HFF-Myc (cell line): ENCODE results near the gene SLC25A10.

Experiments used
- DNase-seq: peaks from one replicate; pipeline ENCODE4 v3.0.0-alpha.2; 2011; ENCODE audit warnings: low read depth; ENCODE audit errors: extremely low read depth
- H3K4me3 ChIP-seq: replicated peaks from 2 replicates; pipeline ENCODE4 v1.5.1; 2011; ENCODE audit warnings: low read depth, mild to moderate bottlenecking, control low read depth, low read length
- CTCF ChIP-seq: IDR thresholded peaks from 2 replicates; pipeline ENCODE4 v1.5.1; 2012; ENCODE audit warnings: mild to moderate bottlenecking, low read depth, low read length, control low read depth; ENCODE audit errors: missing control alignments

SLC25A10 gene

DNA sequence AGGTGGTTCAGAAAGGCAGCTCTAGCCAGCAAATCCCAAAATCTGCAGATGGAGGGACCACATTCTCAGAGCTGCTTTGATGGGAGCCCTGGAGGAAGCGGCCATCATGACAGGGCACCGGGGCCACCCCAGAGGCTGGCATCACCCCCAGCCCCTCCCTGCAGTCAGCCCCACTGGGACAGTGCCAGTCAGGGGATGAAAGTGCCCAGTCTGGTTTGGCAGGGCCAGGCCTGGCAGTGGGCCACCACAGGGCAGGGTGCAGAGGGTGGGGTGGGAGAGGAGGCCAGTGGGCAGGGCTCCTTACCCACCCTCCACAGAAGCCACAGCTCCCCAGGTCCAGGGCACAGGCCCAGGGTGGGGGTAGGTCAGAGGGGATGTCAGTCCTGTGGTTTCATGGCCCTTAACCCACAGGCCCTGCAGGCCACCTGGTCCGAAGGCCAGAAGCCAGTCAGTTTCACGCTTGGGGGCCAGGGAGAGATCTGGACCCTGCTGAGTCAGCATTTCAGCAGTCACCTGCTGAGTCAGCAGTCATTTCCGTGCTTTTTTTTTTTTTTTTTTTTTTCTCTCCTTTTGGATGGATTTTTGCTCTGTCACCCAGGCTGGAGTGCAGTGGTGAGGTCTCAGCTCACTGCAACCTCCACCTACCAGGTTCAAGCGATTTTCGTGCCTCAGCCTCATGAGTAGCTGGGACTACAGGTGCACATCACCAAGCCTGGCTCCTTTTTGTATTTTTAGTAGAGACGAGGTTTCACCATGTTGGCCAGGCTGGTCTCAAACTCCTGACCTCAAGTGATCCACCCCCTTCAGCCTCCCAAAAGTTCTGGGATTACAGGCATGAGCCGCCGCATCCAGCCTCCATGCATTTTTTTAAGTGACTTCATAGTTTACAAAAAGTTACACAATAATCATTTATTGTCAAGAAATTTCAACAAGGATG is 10.4 kb downstream of the SLC25A10 start:
- H3K4me3 ChIP-seq: no peak overlapping the region
- DNase-seq: no peak
- no peak for TF ChIP-seq CTCF

DNA sequence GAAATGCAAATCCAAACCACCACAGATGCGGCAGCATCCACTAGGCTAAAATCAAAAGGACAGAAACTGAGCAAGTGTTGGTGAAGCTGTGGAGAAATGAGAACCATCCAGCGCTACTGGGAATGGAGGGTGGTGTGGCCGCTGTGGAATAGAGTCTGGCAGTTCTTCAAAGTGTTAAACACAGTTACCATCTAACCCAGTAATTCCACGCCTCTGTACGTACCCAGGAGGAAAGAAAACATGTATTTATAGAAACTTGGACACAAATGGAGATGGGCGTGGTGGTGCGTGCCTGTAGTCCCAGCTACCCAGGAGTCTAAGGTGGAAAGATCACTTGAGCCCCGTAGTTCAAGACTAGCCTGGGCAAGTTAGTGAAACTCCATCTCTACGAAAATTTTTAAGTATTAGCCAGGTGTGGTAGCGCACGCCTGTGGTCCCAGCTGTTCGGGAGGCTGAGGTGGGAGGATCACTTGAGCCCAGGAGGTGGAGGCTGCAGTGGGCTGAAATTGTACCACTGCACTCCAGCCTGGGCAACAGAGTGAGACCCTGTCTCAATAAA is 11.6 kb downstream of the SLC25A10 start:
- no peak for DNase-seq
- no peak overlapping the region for H3K4me3 ChIP-seq
- no peak for TF ChIP-seq CTCF

DNA sequence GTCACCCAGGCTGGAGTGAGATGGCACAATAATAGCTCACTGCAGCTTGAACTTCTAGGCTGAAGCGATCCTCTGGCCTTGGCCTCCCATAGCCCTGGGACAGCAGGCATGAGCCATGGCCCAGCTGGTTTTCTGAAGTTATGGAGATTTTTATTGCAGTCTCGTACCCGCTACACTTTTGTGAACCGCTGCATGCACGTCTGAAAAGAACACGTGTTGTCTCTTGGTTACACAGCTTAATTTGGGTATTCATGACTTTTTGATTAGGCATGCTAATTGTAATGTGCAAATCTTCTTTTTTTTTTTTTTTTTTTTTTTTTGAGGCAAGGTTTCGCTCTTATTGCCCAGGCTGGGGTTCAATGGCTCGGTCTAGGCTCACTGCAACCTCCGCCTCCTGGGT is 13.4 kb downstream of the SLC25A10 start:
- H3K4me3 ChIP-seq: no peak overlapping the region
- DNase-seq: no peak
- no peak for TF ChIP-seq CTCF

GRCh38 chr17:81726004-81726403 is 13.9 kb downstream of the SLC25A10 start:
- DNase-seq: no peak
- H3K4me3 ChIP-seq: no peak overlapping the region
- no peak for TF ChIP-seq CTCF

- no peak overlapping the region for H3K4me3 ChIP-seq
- no peak for TF ChIP-seq CTCF
- no peak for DNase-seq
These were observed 15.4 kb downstream of the SLC25A10 start for GRCh38 chr17:81727324-81728031.

GRCh38 chr17:81733507-81734404 is 21.7 kb downstream of the SLC25A10 start:
- H3K4me3 ChIP-seq: no peak overlapping the region
- TF ChIP-seq CTCF: peak; percentile 80
- DNase-seq: no peak
